Left ventricle myocardium inferior (tissue), 1 donor: Measurements from ENCODE around the gene SPATA6L. TPM values are rescaled to one million over a fixed set of nuclear protein-coding genes. Genes with fewer than 3 reads are reported as not detected.

Source experiments
- DNase-seq: peaks from one replicate; pipeline ENCODE4 v3.0.0-alpha.2; 2020
- H3K27ac ChIP-seq: fragments of 200-600 bp; replicated peaks from 2 replicates; pipeline ENCODE4 v1.8.0; 2021
- H3K27me3 ChIP-seq: fragments of 200-600 bp; 2 replicates; pipeline ENCODE4 v1.8.0; 2021; ENCODE audit warnings: low read depth
- H3K36me3 ChIP-seq: fragments of 200-600 bp; 2 replicates; pipeline ENCODE4 v1.8.0; 2021
- H3K4me1 ChIP-seq: fragments of 200-600 bp; 2 replicates; pipeline ENCODE4 v1.8.0; 2021
- H3K4me3 ChIP-seq: fragments of 200-600 bp; 2 replicates; pipeline ENCODE4 v1.8.0; 2021; ENCODE audit warnings: mild to moderate bottlenecking, moderate library complexity
- H3K9me3 ChIP-seq: fragments of 200-600 bp; replicated peaks from 2 replicates; pipeline ENCODE4 v1.8.0; 2021
- CTCF ChIP-seq: fragments of 200-600 bp; IDR thresholded peaks from 2 replicates; pipeline ENCODE4 v1.8.0; 2021; ENCODE audit warnings: antibody characterized with exemption, mild to moderate bottlenecking, borderline replicate concordance
- intact Hi-C: fragments of 100-400 bp; cut with micrococcal nuclease; formaldehyde crosslinking; loops from one replicate; pipeline ENCODE4 v1.11.0; 2022
- total RNA-seq: library from RNA; stranded (reverse); fragmentation: NEBNext Ultra II Directional; extraction: Animal tissue kit (Norgen Biotek cat#: 25700); gene quantifications from one replicate; pipeline ENCODE4 v1.2.1, GENCODE V29; 2021
- donor health status: DM: no; HTN: yes; CAD: no; lungs with severe emphysema.

Gene SPATA6L
- total RNA-seq, 1 donor from 2014 or later = 0.96 TPM

DNA sequence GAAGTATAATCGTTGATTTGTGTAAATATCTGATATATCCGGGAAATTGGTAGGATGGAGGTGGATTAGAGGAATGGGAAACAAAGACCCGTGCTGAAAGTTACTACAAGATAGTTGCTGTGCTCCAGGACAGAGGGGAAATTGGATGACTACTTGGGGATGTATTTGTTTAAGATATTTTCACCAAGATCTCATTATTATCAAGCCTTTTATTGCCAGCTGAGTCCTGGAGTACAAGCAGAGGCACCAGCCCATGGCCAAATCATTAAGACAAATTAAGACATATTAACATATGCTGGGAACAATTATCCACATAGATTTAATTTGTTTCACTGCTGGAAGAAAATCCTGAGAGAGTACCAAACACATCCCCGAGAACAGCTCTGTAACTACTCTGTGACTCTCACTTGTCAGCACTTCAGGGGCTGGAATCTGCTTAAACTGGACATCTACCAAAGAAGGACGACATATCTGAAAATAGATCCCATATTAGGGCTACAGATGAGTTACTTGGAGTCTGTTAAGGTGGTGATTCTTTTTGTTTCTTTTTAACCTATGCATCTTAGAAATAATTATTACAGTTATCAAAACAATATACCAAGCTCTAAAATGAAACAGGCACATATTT, 107.8 kb downstream of the SPATA6L start:
- H3K4me3 ChIP-seq = no peak overlapping the region
- H3K27me3 ChIP-seq = no peaks in the 10 kb centered on the region
- H3K9me3 ChIP-seq = no peaks in the 10 kb centered on the region
- H3K36me3 ChIP-seq = no peaks in the 10 kb centered on the region
- TF ChIP-seq CTCF = no peak
- intact Hi-C loops = no loop called here
- peaks cover 45% of the 10 kb centered on the region for H3K4me1 ChIP-seq
- no peak for DNase-seq
- peak overlapping the region; percentile 22 for H3K27ac ChIP-seq

- Histone ChIP-seq H3K27me3 (no peaks in the 10 kb centered on the region), H3K4me3 (no peak overlapping the region), H3K36me3 (no peaks in the 10 kb centered on the region), H3K27ac (peak overlapping the region; percentile 86), H3K4me1 (peaks cover 77% of the 10 kb centered on the region), H3K9me3 (no peaks in the 10 kb centered on the region)
- no peak for DNase-seq
- no peak for TF ChIP-seq CTCF
- intact Hi-C loops = no loop called here
Measured at GRCh38 chr9:4555236-4555635, 111.0 kb downstream of the SPATA6L start.

DNA sequence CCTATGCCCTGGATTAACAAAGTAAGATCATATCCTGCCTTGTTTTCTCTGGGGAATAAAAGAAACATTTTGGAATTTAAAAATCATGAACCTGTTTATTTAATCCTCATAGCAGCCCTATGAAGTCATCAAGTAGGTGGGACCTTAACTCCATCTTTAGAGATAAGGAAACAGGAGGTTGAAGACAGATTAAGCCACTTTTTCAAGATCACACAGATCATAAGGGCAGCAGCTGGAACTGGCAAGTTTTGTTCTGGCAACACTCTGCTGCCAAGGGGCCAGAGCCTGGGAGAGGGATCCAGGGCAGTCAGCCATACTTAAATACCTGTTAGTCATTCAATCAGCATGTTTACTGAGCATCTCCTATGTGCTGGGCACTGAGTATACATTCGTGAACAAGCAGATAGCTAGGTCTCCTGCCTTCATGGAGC, 112.3 kb downstream of the SPATA6L start:
- Histone ChIP-seq H3K4me1 (peaks cover 81% of the 10 kb centered on the region), H3K9me3 (no peaks in the 10 kb centered on the region), H3K36me3 (no peaks in the 10 kb centered on the region), H3K27ac (peak overlapping the region; percentile 86), H3K27me3 (no peaks in the 10 kb centered on the region), H3K4me3 (no peak overlapping the region)
- no peak for TF ChIP-seq CTCF
- no peak for DNase-seq
- intact Hi-C loops = no loop called here

DNA sequence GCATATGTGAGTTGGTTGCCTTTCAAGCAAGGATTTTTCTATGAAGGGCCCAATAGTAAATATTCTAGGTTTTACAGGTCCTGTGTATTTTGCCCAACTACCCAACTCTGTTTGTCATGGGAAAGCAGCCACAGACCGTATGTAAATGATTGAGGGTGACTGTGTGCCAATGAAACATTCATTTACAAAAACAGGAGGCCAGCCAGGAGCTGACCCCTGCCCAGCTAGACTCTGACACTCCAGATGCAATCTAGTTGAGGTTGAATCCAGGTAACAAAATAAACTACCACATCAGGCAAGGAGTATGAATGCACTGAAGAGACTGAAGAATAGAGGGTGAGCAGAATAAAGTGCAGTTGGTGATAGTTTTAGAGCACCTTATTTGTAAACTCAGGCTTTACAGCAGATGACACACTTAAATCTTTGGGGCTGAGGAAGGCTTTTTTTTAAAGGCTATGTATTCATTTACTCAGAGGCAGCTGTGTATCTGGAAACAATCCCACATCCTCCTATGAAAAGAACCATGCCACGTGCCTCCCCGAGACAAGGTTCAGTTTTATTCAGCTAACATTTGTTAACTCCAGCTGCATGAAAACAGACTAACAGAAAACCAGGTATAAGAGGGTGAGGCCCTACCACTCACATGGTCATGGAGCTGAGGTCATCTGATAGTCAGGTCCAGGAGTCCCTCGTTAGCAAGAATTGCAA, 115.3 kb downstream of the SPATA6L start:
- Histone ChIP-seq H3K9me3 (no peaks in the 10 kb centered on the region), H3K36me3 (no peaks in the 10 kb centered on the region), H3K4me1 (peaks cover 93% of the 10 kb centered on the region), H3K4me3 (no peak overlapping the region), H3K27me3 (no peaks in the 10 kb centered on the region), H3K27ac (peak overlapping the region; percentile 71)
- intact Hi-C loops = no loop called here
- TF ChIP-seq CTCF = no peak
- no peak for DNase-seq

DNA sequence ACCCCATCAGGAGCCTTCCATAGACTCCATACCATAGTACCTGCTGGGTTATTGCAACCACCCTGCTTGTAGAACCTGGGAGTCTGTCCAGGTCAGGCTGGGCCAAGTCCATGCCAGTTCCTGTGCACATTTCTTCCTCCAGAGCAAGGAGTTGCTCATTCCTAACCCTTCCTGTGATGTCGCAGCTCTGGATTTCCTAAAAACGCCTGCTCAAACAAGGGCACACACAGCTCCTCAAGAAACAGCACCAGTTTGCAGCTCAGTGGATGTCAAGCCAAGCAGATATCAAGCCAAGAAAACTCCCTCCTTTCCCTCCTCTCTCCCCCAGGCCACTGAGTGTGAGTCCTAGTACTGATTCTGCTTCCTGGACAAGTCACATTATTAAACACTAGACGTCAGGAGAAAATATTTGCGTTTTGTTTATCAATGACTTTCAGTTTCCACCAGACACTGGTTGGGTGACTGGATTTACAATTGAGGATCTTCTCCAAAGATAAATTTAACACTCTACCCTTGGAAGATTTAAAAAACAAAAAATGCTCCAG, 116.5 kb downstream of the SPATA6L start:
- DNase-seq = no peak
- no peaks in the 10 kb centered on the region for H3K9me3 ChIP-seq
- H3K4me3 ChIP-seq = no peak overlapping the region
- no peaks in the 10 kb centered on the region for H3K27me3 ChIP-seq
- intact Hi-C loops = no loop called here
- H3K36me3 ChIP-seq = no peaks in the 10 kb centered on the region
- peaks cover 89% of the 10 kb centered on the region for H3K4me1 ChIP-seq
- H3K27ac ChIP-seq = peak overlapping the region; percentile 71
- no peak for TF ChIP-seq CTCF
